Small intestine (tissue), 7 donors: ENCODE measurements around the gene HSPG2. TPM values are rescaled to one million over a fixed set of nuclear protein-coding genes. Genes with fewer than 3 reads are reported as not detected.

Experiments used
- DNase-seq, 2 donors: peaks; one replicate each; pipeline versions ENCODE4 v3.0.0 to v3.0.0-alpha.2; 2013
- FAIRE-seq: peaks from 2 replicates; lab custom pipeline; 2012; peaks lifted over from hg19 to GRCh38; lab: Jason Lieb, UNC
- H3K27ac ChIP-seq, 3 donors: one replicate each; pipeline ENCODE4 v1.5.1; 2013; ENCODE audit warnings: low read length in 2 of 3, mild to moderate bottlenecking in 2 of 3, control low read depth in 1 of 3, inconsistent platforms in 1 of 3, low read depth in 1 of 3, moderate library complexity in 1 of 3
- H3K27me3 ChIP-seq, 3 donors: one replicate each; pipeline ENCODE4 v1.6.1; 2013; ENCODE audit warnings: low read length in 3 of 3, inconsistent platforms in 1 of 3; ENCODE audit not compliant: control insufficient read depth in 3 of 3, insufficient read depth in 3 of 3
- H3K36me3 ChIP-seq, 3 donors: one replicate each; pipeline ENCODE4 v1.6.1; 2013; ENCODE audit warnings: low read length in 3 of 3, inconsistent platforms in 1 of 3, low read depth in 1 of 3, mild to moderate bottlenecking in 1 of 3, moderate library complexity in 1 of 3; ENCODE audit not compliant: control insufficient read depth in 3 of 3, insufficient read depth in 2 of 3
- H3K4me1 ChIP-seq, 3 donors: one replicate each; pipeline ENCODE4 v1.6.1; 2013; ENCODE audit warnings: low read length in 2 of 3, inconsistent platforms in 1 of 3, low read depth in 1 of 3, mild to moderate bottlenecking in 1 of 3, moderate library complexity in 1 of 3; ENCODE audit not compliant: control insufficient read depth in 3 of 3, insufficient read depth in 2 of 3
- H3K4me3 ChIP-seq, 3 donors: one replicate each; pipeline ENCODE4 v1.5.1; 2013; ENCODE audit warnings: low read length in 3 of 3, control low read depth in 1 of 3, inconsistent platforms in 1 of 3, low read depth in 1 of 3, mild to moderate bottlenecking in 1 of 3, moderate library complexity in 1 of 3
- H3K9me3 ChIP-seq, 2 donors: one replicate each; pipeline ENCODE4 v1.6.1; 2013; ENCODE audit warnings: low read depth in 1 of 2, low read length in 1 of 2; ENCODE audit not compliant: control insufficient read depth in 2 of 2, insufficient read depth in 1 of 2
- WGBS, 3 donors: extraction: QIAGEN DNeasy Blood & Tissue Kit; methylation state at CpG; one replicate each; pipeline ENCODE4 v1.1.7; 2013; 5-methylcytosine and 5-hydroxymethylcytosine counted together
- polyA plus RNA-seq, 4 donors: library from polyadenylated mRNA; stranded (reverse) in 3 of 4; unstranded in 1 of 4; fragments of 200-250 nt in 3 of 4; fragments of 120-200 nt in 1 of 4; gene quantifications; one replicate each; pipeline versions ENCODE4 v1.2.1 to v1.2.3, GENCODE V29; 2013
- donor health status: healthy with polysubstance abuse.
- donor health status: control.
- donor health status: control.
- donor health status: Bipolar disorder and iron deficiency.
- donor health status: healthy.

Gene HSPG2
- polyA plus RNA-seq, 4 donors = 3.6 to 82.3 (median 36.3) TPM

- Histone ChIP-seq H3K36me3 (peaks cover 6 to 93% (median 13%) of the 10 kb centered on the region in 3 donors), H3K4me3 (no peak overlapping the region), H3K4me1 (no peaks in the 10 kb centered on the region), H3K27me3 (no peaks in the 10 kb centered on the region), H3K27ac (no peak overlapping the region), H3K9me3 (no peaks in the 10 kb centered on the region)
- 89 to 94% (median 93%) methylated on average over 32 to 33 of the region's 33 CpGs for WGBS, 3 donors
- DNase-seq = no peak
- no peak for FAIRE-seq
Measured at GRCh38 chr1:21845646-21846641, 91.2 kb downstream of the HSPG2 start.

GRCh38 chr1:21843996-21844395 is 93.1 kb downstream of the HSPG2 start:
- 87 to 88% (median 88%) methylated on average over 11 of the region's 11 CpGs for WGBS, 3 donors
- peaks cover 3 to 92% (median 13%) of the 10 kb centered on the region in 3 donors for H3K36me3 ChIP-seq
- no peaks in the 10 kb centered on the region for H3K9me3 ChIP-seq
- DNase-seq (no peak), FAIRE-seq (no peak)
- no peaks in the 10 kb centered on the region for H3K27me3 ChIP-seq
- H3K27ac ChIP-seq = no peak overlapping the region
- H3K4me3 ChIP-seq = no peak overlapping the region
- H3K4me1 ChIP-seq = no peaks in the 10 kb centered on the region

GRCh38 chr1:21843208-21843607 is 93.9 kb downstream of the HSPG2 start:
- H3K36me3 ChIP-seq = peaks cover 3 to 92% (median 16%) of the 10 kb centered on the region in 3 donors

GRCh38 chr1:21842606-21843162 is 94.4 kb downstream of the HSPG2 start:
- H3K36me3 ChIP-seq = peaks cover 3 to 92% (median 16%) of the 10 kb centered on the region in 3 donors
- no peaks in the 10 kb centered on the region for H3K27me3 ChIP-seq
- no peak for FAIRE-seq
- no peaks in the 10 kb centered on the region for H3K9me3 ChIP-seq
- H3K27ac ChIP-seq = no peak overlapping the region
- 85 to 93% (median 88%) methylated on average over 15 of the region's 15 CpGs for WGBS, 3 donors
- no peak overlapping the region for H3K4me3 ChIP-seq
- H3K4me1 ChIP-seq = no peaks in the 10 kb centered on the region
- DNase-seq = no peak

More at GRCh38 chr1:21843208-21843607, 93.9 kb downstream of the HSPG2 start:
- H3K27ac ChIP-seq = no peak overlapping the region
- no peak for FAIRE-seq
- 92 to 97% (median 96%) methylated on average over 11 to 13 of the region's 13 CpGs for WGBS, 3 donors
- H3K9me3 ChIP-seq = no peaks in the 10 kb centered on the region
- no peaks in the 10 kb centered on the region for H3K4me1 ChIP-seq
- H3K27me3 ChIP-seq = no peaks in the 10 kb centered on the region
- no peak overlapping the region for H3K4me3 ChIP-seq
- DNase-seq = no peak

- Histone ChIP-seq H3K36me3 (peaks cover 3 to 92% (median 16%) of the 10 kb centered on the region in 3 donors), H3K27me3 (no peaks in the 10 kb centered on the region), H3K27ac (no peak overlapping the region), H3K4me1 (no peaks in the 10 kb centered on the region), H3K4me3 (no peak overlapping the region), H3K9me3 (no peaks in the 10 kb centered on the region)
- no peak for DNase-seq
- 92% methylated on average over 19 to 21 of the region's 21 CpGs for WGBS, 3 donors
- FAIRE-seq = no peak
Measured at GRCh38 chr1:21841852-21842466, 95.2 kb downstream of the HSPG2 start.

- Histone ChIP-seq H3K4me1 (no peaks in the 10 kb centered on the region), H3K4me3 (no peak overlapping the region), H3K36me3 (peaks cover 3 to 94% (median 12%) of the 10 kb centered on the region in 3 donors), H3K27ac (no peak overlapping the region), H3K9me3 (no peaks in the 10 kb centered on the region), H3K27me3 (no peaks in the 10 kb centered on the region)
- 91 to 94% (median 91%) methylated on average over 13 of the region's 13 CpGs for WGBS, 3 donors
- FAIRE-seq = no peak
- no peak for DNase-seq
Measured at GRCh38 chr1:21840981-21841380, 96.1 kb downstream of the HSPG2 start.

GRCh38 chr1:21839337-21840037 is 97.6 kb downstream of the HSPG2 start:
- Histone ChIP-seq H3K4me1 (no peaks in the 10 kb centered on the region), H3K27me3 (no peaks in the 10 kb centered on the region), H3K9me3 (peaks cover 0 to 10% of the 10 kb centered on the region in 2 donors), H3K27ac (no peak overlapping the region), H3K36me3 (peaks cover 6 to 96% (median 13%) of the 10 kb centered on the region in 3 donors), H3K4me3 (no peak overlapping the region)
- FAIRE-seq (no peak), DNase-seq (no peak)
- WGBS, 3 donors = 89 to 94% (median 91%) methylated on average over 16 to 19 of the region's 19 CpGs
